ENCODE results near the gene AGK. TPM values are rescaled to one million over a fixed set of nuclear protein-coding genes. Genes with fewer than 3 reads are reported as not detected.

AGK gene
- total RNA-seq, 1 experiment from 2014 or later = 43.2 TPM

- DNase-seq (ENCODE audit: low spot score) = no peak
These were observed 35.7 kb downstream of the AGK start for GRCh38 chr7:141586878-141587277.

- DNase-seq (ENCODE audit: low spot score) = no peak
These were observed 36.1 kb downstream of the AGK start for GRCh38 chr7:141587304-141587703.

- DNase-seq (ENCODE audit: low spot score) = no peak
These were observed 37.7 kb downstream of the AGK start for GRCh38 chr7:141588912-141589311.

GRCh38 chr7:141590071-141590470 lies 38.9 kb downstream of the AGK start:
- DNase-seq (ENCODE audit: low spot score) = no peak

- no peak for DNase-seq (ENCODE audit: low spot score)
These were observed 39.5 kb downstream of the AGK start for GRCh38 chr7:141590666-141591065.

- DNase-seq (ENCODE audit: low spot score) = no peak
These were observed 41.9 kb downstream of the AGK start for GRCh38 chr7:141593134-141593533.

- DNase-seq (ENCODE audit: low spot score) = no peak
These were observed 46.8 kb downstream of the AGK start for GRCh38 chr7:141597966-141598365.

GRCh38 chr7:141598408-141598807 lies 47.2 kb downstream of the AGK start:
- no peak for DNase-seq (ENCODE audit: low spot score)

- no peak for DNase-seq (ENCODE audit: low spot score)
These were observed 49.2 kb downstream of the AGK start for GRCh38 chr7:141600168-141601006.

- DNase-seq (ENCODE audit: low spot score) = no peak
These were observed 58.4 kb downstream of the AGK start for GRCh38 chr7:141609576-141609975.

- DNase-seq (ENCODE audit: low spot score) = no peak
These were observed 59.5 kb downstream of the AGK start for GRCh38 chr7:141610671-141611070.

GRCh38 chr7:141612861-141613260 lies 61.7 kb downstream of the AGK start:
- DNase-seq (ENCODE audit: low spot score) = no peak

GRCh38 chr7:141617280-141617679 lies 66.1 kb downstream of the AGK start:
- DNase-seq (ENCODE audit: low spot score) = no peak

- DNase-seq (ENCODE audit: low spot score) = no peak
These were observed 68.5 kb downstream of the AGK start for GRCh38 chr7:141619745-141620144.

GRCh38 chr7:141624763-141625162 lies 73.6 kb downstream of the AGK start:
- no peak for DNase-seq (ENCODE audit: low spot score)

GRCh38 chr7:141630621-141631020 lies 79.4 kb downstream of the AGK start:
- DNase-seq (ENCODE audit: low spot score) = no peak

- no peak for DNase-seq (ENCODE audit: low spot score)
These were observed 80.3 kb downstream of the AGK start for GRCh38 chr7:141631525-141631924.

GRCh38 chr7:141634065-141634464 lies 82.9 kb downstream of the AGK start:
- no peak for DNase-seq (ENCODE audit: low spot score)

GRCh38 chr7:141636053-141636452 lies 84.8 kb downstream of the AGK start:
- DNase-seq (ENCODE audit: low spot score) = no peak

- no peak for DNase-seq (ENCODE audit: low spot score)
These were observed 89.1 kb downstream of the AGK start for GRCh38 chr7:141640239-141640840.

- DNase-seq (ENCODE audit: low spot score) = no peak
These were observed 90.7 kb downstream of the AGK start for GRCh38 chr7:141641876-141642275.

- DNase-seq (ENCODE audit: low spot score) = no peak
These were observed 94.0 kb downstream of the AGK start for GRCh38 chr7:141645188-141645587.

- DNase-seq (ENCODE audit: low spot score) = no peak
These were observed 95.7 kb downstream of the AGK start for GRCh38 chr7:141646826-141647480.
